HG03108 (cell line): Measurements from ENCODE around the gene SNRPD1.
"Not testable (repeated sequence)": the region's sequence is repeated elsewhere in the genome, so short reads cannot be mapped to it uniquely, and the experiment has no call there.

ENCODE experiments used
- ATAC-seq: cut with Tn5 transposase; IDR thresholded peaks from one replicate; pipeline ENCODE4 v1.9.1; 2021; ENCODE audit warnings: moderate library complexity; ENCODE audit not compliant: unreplicated experiment

The SNRPD1 gene

GRCh38 chr18:21634588-21635199 lies 22.6 kb downstream of the SNRPD1 start:
- no peak for ATAC-seq

DNA sequence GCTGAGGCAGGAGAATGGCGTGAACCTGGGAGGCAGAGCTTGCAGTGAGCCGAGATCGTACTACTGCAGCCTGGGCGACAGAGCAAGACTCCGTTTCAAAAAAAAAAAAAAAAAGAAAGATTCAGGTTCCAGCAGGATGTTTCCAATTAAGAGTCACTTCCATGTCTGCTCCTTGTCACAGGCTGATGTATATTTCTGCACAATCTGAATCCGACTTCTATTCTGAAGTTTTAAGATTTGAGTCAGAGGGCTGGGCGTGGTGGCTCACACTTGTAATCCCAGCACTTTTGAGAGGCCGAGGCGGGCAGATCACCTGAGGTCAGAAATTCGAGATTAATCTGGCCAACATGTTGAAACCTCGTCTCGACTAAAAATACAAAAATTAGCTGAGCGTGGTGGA lies 24.7 kb downstream of the SNRPD1 start:
- no peak for ATAC-seq

DNA sequence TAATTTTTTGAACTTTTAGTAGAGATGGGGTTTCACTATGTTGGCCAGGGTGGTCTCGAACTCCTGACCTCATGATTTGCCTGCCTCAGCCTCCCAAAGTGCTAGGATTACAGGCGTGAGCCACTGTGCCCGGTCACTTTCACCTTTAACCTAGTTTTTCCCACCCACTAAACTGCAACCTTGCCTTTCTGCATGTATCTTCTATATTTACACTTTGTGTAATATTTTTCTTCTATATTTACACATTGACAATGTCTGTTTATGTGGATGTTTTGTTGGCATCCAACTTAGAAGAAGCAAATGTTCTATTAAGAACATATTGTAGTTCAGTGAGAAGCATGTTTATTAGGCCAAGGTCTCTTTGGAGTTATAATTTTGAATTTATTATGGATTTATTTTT lies 26.7 kb downstream of the SNRPD1 start:
- ATAC-seq = no peak

GRCh38 chr18:21640375-21640774 lies 28.3 kb downstream of the SNRPD1 start:
- not testable (repeated sequence) for ATAC-seq

- ATAC-seq = no peak
These were observed 38.2 kb downstream of the SNRPD1 start for GRCh38 chr18:21650311-21650710.

GRCh38 chr18:21652073-21652472 lies 40.0 kb downstream of the SNRPD1 start:
- ATAC-seq = no peak

GRCh38 chr18:21653361-21653760 lies 41.2 kb downstream of the SNRPD1 start:
- ATAC-seq = no peak

DNA sequence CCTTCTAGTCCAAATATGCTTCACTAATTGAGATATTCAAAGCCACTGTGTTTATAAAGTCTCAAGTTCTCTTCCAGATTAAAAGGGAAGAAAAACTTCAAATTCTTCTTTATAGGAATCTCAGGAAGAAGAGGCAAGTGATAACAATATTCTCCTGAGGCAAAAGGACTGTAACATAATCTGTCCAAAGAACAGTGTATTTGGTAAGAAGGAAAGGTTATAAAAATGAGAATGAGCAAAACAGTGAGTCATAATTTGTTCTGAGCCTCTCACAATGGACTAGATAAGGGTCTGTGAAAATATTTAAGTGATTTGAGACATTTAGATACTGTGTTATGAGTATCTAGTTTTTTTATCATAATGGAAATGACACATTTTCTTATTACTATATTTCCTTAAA lies 44.3 kb downstream of the SNRPD1 start:
- ATAC-seq = no peak

DNA sequence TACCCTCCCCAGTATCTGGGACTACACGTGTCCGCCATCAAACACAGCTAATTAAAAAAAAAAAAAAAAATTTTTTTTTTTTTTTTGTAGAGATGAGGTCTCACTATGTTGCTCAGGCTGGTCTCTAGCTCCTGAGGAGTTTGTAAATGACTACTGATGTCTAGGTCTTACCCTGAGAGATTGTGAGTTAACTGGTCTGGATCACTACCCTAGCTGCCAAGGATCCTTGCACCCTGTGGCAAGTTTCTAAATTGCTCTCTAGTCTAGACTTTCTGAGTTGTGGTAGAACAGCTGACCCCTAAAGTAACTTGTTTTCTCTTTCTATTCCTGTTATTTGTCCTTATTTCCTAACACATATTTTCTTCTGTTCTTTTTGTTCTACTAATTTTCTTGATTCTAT lies 48.0 kb downstream of the SNRPD1 start:
- ATAC-seq = no peak

GRCh38 chr18:21662581-21662980 lies 50.5 kb downstream of the SNRPD1 start:
- ATAC-seq = no peak

DNA sequence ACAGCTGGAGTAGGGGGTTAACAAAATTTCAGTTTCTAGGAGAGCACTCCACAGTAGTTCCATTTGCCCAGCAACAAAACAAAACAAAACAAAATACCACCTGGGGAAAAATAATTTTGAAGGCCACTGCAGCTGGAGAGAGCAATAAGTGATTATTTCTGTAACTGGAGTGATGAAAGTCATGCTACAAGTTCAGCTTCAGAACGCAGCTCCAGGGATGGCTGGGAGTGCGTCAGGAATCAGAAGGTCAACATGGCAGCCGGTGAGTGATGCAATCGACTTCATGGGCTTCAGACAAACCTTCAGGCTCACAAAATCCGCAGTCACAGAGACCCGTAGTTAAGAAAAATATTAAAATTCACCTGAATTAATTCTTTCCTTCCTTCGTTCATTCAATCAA lies 51.5 kb downstream of the SNRPD1 start:
- no peak for ATAC-seq

DNA sequence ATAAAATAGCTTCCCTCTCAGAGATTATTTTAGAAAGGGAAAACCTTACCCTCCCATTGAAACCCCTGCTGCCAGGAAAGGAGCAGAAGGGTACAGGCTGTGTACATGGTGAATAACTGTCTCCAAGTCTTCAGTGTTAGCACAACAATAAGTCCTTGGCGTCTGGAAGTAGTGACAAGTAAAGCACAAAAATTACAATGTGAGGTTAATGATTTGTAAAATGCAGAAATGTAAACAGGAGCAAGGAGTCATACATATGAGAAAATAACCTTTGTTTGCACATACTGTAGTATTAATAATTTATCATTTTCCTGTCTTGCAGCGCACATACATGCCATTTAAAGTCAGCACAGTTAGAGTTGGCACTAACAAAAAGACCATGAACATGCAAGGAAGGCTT lies 52.0 kb downstream of the SNRPD1 start:
- no peak for ATAC-seq

DNA sequence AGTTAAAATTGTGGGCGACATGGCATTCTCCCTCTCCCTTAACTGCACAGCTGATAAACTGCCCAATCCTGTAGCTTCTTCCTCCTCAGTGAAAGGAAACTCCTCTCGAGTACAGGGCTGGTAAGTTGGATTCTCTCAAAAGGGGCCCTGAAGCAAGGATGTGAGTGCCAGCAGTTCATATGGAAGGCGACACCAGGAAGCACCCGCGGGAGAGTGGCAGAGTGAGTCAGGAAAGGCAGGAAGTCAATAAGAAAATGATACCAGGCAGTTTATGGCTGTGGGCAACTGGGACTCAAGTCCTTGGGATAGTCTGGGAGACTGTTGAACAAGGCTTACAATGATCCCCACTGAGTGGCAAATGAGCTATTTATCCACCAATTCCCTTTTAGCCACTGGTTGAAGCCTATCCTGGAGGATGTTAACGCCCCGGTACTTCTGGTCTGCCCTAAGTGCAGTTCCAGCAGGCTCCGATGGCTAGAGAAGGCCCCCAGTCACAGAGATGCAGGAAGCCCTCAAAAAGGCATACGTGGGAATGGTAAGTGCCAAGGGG lies 57.7 kb downstream of the SNRPD1 start:
- ATAC-seq = no peak

DNA sequence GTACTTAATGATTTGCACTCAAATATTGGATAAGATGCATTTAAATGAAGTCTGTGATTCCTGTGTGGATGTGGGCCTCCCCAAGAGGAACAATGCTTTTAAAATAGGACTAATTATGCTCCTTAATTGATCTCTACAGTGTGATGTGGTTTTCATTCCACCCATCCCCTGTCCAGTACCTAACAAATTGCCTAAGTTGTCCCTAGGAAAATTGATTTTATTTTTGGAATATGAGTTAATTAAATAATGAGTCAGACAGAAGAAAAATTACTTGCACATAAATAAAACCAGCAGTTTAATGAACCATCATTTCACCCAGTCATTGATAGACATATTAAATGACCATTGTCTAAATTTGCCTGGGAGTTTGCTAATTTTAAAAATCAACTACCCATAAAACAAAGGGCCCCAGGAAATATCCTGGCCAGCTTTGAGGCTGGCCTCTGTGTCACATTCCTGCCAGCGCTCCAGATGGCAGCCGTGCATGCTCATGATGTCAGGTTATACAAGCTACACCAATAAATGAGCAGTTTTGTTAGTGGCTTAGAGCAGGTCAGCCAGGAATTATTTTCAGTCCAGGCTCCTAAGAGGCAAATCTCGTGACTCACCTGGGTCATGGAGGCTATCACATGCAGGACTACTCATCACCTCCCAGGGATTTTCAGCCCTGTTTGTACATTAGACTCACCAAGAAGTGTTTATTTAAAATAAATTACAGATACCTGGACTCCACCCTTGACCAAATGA lies 60.6 kb downstream of the SNRPD1 start:
- no peak for ATAC-seq

DNA sequence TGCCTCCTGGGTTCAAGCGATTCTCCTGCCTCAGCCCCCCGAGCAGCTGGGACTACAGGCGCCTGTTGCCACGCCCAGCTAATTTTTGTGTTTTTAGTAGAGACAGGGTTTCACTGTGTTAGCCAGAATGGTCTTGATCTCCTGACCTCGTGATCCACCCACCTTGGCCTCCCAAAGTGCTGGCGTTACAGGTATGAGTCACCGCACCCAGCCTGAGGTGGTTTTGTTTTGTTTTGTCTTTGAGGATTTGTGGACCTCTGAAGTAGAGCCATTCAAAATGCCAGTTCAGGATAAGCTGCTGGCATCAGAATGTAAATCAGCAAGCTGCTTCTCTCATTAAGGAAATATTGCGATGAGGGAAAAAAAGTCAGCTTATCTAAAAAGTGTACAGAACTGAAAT lies 63.2 kb downstream of the SNRPD1 start:
- ATAC-seq = not testable (repeated sequence)

DNA sequence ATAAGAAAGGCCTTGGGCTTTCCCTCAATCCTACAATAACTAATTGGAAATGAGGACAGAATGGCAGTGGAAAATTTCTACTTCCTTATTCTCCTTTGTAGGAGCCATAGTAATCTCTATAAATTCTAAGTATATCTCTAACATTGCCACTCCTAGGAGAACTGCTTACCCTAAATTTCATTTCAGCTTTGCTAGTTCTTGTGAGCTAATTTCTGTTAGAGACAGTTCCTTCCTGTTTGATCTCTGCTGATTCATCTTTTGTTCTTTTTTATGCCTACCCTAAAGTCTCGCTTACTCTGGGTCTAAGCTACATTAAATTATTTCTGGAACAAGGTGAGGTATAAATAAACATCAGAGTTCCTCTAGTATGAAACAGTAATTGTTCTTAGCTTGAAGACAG lies 66.7 kb downstream of the SNRPD1 start:
- no peak for ATAC-seq

- ATAC-seq = no peak
These were observed 68.0 kb downstream of the SNRPD1 start for GRCh38 chr18:21680161-21680560.

- no peak for ATAC-seq
These were observed 70.4 kb downstream of the SNRPD1 start for GRCh38 chr18:21682371-21683051.
